ENCODE data around the gene GIGYF2. TPM values are rescaled to one million over a fixed set of nuclear protein-coding genes. Genes with fewer than 3 reads are reported as not detected.

The GIGYF2 gene
- total and polyA plus RNA-seq, 4 donors, result 10.6 to 50.5 (median 26.7) TPM

- WGBS, result 95% methylated on average over 29 of the region's 29 CpGs
- DNase-seq (ENCODE audit: low spot score), result no peak
- H3K27ac ChIP-seq (ENCODE audit: low read depth in 1 of 2, low read length in 2 of 2), result no peak overlapping the region
- no peak overlapping the region for H3K9ac ChIP-seq (ENCODE audit: low read depth in 1 of 2, low read length in 2 of 2)
- no peak for TF ChIP-seq YY1 (IDR thresholded peaks at IDR 0.05)
- TF ChIP-seq NR2F2 (IDR thresholded peaks at IDR 0.05), result no peak
- TF ChIP-seq RAD21 (IDR thresholded peaks at IDR 0.05), result no peak
- no peak for TF ChIP-seq FOXA1 (IDR thresholded peaks at IDR 0.05)
- TF ChIP-seq, protein P1, sequence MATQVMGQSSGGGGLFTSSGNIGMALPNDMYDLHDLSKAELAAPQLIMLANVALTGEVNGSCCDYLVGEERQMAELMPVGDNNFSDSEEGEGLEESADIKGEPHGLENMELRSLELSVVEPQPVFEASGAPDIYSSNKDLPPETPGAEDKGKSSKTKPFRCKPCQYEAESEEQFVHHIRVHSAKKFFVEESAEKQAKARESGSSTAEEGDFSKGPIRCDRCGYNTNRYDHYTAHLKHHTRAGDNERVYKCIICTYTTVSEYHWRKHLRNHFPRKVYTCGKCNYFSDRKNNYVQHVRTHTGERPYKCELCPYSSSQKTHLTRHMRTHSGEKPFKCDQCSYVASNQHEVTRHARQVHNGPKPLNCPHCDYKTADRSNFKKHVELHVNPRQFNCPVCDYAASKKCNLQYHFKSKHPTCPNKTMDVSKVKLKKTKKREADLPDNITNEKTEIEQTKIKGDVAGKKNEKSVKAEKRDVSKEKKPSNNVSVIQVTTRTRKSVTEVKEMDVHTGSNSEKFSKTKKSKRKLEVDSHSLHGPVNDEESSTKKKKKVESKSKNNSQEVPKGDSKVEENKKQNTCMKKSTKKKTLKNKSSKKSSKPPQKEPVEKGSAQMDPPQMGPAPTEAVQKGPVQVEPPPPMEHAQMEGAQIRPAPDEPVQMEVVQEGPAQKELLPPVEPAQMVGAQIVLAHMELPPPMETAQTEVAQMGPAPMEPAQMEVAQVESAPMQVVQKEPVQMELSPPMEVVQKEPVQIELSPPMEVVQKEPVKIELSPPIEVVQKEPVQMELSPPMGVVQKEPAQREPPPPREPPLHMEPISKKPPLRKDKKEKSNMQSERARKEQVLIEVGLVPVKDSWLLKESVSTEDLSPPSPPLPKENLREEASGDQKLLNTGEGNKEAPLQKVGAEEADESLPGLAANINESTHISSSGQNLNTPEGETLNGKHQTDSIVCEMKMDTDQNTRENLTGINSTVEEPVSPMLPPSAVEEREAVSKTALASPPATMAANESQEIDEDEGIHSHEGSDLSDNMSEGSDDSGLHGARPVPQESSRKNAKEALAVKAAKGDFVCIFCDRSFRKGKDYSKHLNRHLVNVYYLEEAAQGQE (IDR thresholded peaks at IDR 0.05), result no peak
- TF ChIP-seq SP1 (IDR thresholded peaks at IDR 0.05), result no peak
- no peak for TF ChIP-seq HNF4G (IDR thresholded peaks at IDR 0.05)
- no peak for TF ChIP-seq GABPA (IDR thresholded peaks at IDR 0.05 in 1 of 2, conservative IDR thresholded peaks at IDR 0.05 in 1 of 2)
- TF ChIP-seq ATF3 (IDR thresholded peaks at IDR 0.05), result no peak
- TF ChIP-seq EGR1 (IDR thresholded peaks at IDR 0.05; ENCODE audit: low read depth in 2 of 2), result no peak
- no peak for TF ChIP-seq TAF1 (conservative IDR thresholded peaks at IDR 0.05)
- no peak for TF ChIP-seq HNF4A (conservative IDR thresholded peaks at IDR 0.05)
- TF ChIP-seq, protein P2, sequence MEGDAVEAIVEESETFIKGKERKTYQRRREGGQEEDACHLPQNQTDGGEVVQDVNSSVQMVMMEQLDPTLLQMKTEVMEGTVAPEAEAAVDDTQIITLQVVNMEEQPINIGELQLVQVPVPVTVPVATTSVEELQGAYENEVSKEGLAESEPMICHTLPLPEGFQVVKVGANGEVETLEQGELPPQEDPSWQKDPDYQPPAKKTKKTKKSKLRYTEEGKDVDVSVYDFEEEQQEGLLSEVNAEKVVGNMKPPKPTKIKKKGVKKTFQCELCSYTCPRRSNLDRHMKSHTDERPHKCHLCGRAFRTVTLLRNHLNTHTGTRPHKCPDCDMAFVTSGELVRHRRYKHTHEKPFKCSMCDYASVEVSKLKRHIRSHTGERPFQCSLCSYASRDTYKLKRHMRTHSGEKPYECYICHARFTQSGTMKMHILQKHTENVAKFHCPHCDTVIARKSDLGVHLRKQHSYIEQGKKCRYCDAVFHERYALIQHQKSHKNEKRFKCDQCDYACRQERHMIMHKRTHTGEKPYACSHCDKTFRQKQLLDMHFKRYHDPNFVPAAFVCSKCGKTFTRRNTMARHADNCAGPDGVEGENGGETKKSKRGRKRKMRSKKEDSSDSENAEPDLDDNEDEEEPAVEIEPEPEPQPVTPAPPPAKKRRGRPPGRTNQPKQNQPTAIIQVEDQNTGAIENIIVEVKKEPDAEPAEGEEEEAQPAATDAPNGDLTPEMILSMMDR (IDR thresholded peaks at IDR 0.05; ENCODE audit: low read depth, low read length, missing input control), result no peak
- no peak for TF ChIP-seq MAX (IDR thresholded peaks at IDR 0.05)
- no peak for TF ChIP-seq ZBTB33 (IDR thresholded peaks at IDR 0.05)
- TF ChIP-seq JUND (IDR thresholded peaks at IDR 0.05), result no peak
- TF ChIP-seq FOXA2 (IDR thresholded peaks at IDR 0.05), result no peak
- no peak for TF ChIP-seq RXRA (IDR thresholded peaks at IDR 0.05)
- no peak overlapping the region for H3K4me3 ChIP-seq (ENCODE audit: low read depth in 1 of 3, low read length in 3 of 3)
- H3K4me1 ChIP-seq (ENCODE audit: control insufficient read depth in 4 of 4, insufficient read depth in 4 of 4, low read length in 3 of 4), result peaks cover 0 to 12% (median 3%) of the 10 kb centered on the region in 4 donors
- H3K9me3 ChIP-seq (ENCODE audit: control insufficient read depth in 4 of 4, low read length in 3 of 4), result no peaks in the 10 kb centered on the region
- H3K27me3 ChIP-seq (ENCODE audit: control insufficient read depth in 4 of 4, insufficient read depth in 4 of 4, low read length in 3 of 4), result no peaks in the 10 kb centered on the region
- peaks cover 4 to 44% (median 17%) of the 10 kb centered on the region in 4 donors for H3K36me3 ChIP-seq (ENCODE audit: control insufficient read depth in 4 of 4, insufficient read depth in 3 of 4, low read depth in 1 of 4, low read length in 3 of 4)
Observed at GRCh38 chr2:232883116-232883721, 186.1 kb downstream of the GIGYF2 start.
